GM18870 (cell line): ENCODE measurements around the gene P4HA1.
"Not testable (repeated sequence)": the region's sequence is repeated elsewhere in the genome, so short reads cannot be mapped to it uniquely, and the experiment has no call there.

Experiments
- ATAC-seq: cut with Tn5 transposase; IDR thresholded peaks from one replicate; pipeline ENCODE4 v1.9.1; 2021; ENCODE audit warnings: moderate library complexity; ENCODE audit not compliant: unreplicated experiment

P4HA1 gene

GRCh38 chr10:73096449-73097304, at the start of gene P4HA1:
P4HA1 (minus strand) TSS chr10:73096866; CDS start chr10:73074883, 21,983 bp downstream.
- ATAC-seq: peak; percentile 64

GRCh38 chr10:73141603-73142002, 44.9 kb upstream of the P4HA1 start:
- ATAC-seq: no peak

- ATAC-seq: no peak
Observed at GRCh38 chr10:73139251-73139650, 42.6 kb upstream of the P4HA1 start.

GRCh38 chr10:73136627-73137026, 40.0 kb upstream of the P4HA1 start:
- no peak for ATAC-seq

DNA sequence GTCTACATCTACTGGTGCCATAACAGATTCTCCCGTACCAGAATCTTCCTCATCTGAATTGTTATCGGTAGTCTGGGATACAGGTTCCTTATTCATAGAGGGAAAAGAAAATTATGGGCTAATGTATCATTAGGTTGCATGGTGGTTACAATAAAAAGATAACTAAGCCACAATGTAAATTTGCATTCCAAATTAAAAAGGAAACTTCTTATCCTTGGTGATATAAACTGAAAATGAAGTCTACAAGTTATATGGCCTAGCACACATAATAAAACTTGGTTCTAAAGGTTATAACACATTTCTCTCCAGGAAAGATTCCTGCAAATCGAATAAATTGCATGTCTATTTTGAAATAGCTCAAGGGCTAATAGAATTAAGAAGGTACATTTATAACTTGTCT, 38.1 kb upstream of the P4HA1 start:
- no peak for ATAC-seq

DNA sequence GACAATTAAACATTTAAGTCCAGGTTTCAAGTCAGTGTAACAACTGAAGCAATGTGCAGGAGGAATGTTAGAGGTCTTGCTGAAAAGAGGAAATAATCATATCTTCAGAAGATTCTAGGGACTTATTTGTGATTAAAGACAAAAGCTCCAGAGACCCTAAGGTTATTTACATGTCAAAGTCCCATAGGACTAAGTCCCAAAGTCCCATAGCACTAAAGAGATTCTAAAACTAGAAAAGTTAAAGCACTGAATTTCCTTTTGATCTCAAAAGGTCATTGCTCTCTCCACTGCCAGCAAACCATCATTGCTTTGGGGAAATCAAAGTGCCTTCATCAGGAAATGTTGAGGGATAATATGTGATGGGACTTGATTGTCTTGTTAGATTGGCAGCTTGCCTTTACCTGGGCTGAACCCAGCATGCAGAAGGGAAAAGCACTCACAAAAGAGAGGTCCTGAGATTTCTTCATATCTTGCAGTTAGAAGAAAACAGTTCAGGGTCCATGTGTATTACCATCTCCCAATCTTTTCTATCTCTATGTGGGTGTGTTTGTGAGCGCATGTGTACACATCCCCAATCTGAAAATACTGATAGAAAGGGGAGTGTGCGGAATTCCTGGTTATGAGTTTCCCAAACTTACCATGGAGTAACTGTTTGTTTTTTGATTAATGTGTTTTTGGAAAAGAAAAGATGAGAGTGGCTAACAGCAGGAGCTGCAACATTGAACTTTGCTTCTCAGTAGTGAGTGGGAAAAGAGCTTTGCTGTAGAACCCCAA, 35.4 kb upstream of the P4HA1 start:
- no peak for ATAC-seq

DNA sequence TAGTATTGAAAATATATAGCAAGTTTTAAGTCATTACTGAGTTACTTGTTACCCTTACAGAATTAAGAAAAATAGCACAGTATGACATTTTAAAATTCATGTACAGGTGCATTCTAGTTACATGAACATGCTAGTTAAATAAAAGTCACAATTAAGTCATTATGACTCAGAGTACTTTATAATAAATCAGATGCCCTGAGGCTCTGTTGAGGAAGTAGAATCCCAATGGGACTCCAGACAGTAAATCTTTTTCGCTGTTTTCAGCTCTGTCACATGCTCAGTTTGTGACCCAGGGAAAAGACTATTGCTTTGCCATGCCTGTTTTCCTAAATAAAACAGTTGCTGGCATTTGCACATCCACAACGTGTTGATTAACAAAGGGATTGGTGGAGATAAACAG, 34.6 kb upstream of the P4HA1 start:
- ATAC-seq: no peak

DNA sequence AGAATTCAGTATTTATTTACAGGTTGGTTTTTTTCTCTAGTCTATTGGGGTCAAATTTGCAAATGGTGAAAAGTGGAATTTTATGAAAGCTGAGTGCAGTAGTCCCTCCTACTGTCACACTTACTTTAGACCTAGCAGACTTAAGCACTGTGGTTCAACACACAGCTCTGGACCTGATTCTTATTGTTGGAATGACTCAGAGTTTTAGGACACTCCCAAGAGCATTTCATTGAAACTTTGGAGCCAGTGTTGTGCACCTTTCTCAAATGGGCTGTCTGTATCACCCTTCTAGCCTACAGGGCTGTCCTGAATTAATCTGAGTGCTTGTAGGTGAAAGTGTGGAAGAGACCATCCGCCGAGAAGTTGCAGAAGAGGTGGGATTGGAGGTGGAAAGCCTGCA, 29.7 kb upstream of the P4HA1 start:
- no peak for ATAC-seq

DNA sequence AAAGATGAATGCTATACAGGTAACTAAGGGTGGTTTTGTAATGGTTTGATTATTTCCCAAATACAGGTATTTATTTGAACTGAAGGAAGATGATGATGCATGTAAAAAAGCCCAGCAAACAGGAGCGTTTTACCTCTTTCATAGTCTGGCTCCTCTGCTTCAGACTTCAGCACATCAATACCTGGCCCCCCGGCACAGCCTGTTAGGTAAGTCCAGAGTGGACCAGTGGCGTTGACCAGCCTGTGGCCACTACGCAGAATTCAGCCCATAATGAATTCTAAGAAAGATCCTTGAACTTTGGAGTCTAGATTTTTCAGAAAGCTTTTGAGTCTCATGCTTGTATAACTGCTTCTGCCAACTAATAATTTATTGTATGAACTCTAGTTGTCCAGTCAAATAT, 23.3 kb upstream of the P4HA1 start:
- no peak for ATAC-seq

DNA sequence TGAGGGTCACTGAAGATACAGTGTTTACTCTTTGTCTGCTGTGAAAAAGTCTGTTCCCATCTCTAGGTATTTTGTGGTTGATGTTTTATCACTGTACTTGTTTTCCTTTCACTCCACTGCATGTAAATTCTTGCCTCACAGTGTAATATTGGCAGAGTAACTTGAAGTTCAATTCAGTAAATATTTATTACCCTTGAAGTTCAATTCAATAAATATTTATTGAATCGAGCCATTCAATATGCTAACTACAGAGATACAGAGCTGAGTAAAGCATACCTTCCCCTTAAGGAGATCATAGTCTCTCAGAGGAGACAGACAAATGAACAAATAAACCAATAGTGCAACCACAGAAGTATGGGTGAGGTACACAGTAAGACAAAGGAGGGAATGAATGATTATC, 22.8 kb upstream of the P4HA1 start:
- no peak for ATAC-seq

GRCh38 chr10:73117976-73118743, 21.5 kb upstream of the P4HA1 start:
- ATAC-seq: peak; percentile 56

GRCh38 chr10:73116017-73116416, 19.4 kb upstream of the P4HA1 start:
- no peak for ATAC-seq

- no peak for ATAC-seq
Observed at GRCh38 chr10:73113551-73113950, 16.9 kb upstream of the P4HA1 start.

GRCh38 chr10:73112032-73112431, 15.4 kb upstream of the P4HA1 start:
- ATAC-seq: not testable (repeated sequence)

DNA sequence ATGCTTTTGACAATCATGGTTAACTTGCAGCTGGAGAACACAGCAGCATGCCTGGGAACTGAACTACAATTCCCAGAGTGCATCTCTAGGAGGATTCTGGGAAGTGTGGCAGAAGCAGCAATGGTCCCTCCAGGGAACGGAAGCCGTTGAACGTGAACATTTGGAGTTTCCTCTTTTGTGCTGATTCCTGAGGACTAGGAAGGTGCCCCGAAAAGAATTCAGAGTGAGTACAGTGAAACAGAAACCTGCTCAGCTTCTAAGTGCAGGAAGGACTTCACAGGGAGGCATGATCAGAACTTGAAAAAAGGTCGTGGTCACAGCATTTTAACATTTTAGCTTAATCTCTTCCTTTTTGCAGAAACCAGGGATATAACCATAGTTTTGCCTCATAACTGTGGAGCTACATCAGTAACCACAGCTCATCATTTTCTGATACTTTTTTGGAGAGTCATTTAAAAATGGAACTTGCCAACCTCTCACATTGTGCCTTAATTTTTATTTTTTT, 13.7 kb upstream of the P4HA1 start, which contains the start of gene NUDT13:
Gene NUDT13 (plus strand): TSS at position 111 of the 505 bp plus-strand sequence. CDS start 3,911 bp downstream, outside the sequence.
- no peak for ATAC-seq

DNA sequence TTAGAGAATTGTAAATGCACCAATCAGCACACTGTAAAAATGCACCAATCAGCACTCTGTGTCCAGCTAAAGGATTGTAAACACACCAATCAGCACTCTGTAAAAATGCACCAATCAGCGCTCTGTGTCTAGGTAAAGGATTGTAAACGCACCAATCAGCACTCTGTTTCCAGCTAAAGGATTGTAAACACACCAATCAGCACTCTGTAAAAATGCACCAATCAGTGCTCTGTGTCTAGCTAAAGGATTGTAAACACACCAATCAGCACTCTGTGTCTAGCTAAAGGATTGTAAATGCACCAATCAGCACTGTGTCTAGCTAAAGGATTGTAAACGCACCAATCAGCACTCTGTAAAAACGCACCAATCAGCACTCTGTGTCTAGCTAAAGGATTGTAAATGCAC, 12.6 kb upstream of the P4HA1 start:
- not testable (repeated sequence) for ATAC-seq

GRCh38 chr10:73106301-73106700, 9.6 kb upstream of the P4HA1 start:
- ATAC-seq: no peak

- ATAC-seq: no peak
Observed at GRCh38 chr10:73099141-73099540, 2.5 kb upstream of the P4HA1 start.

DNA sequence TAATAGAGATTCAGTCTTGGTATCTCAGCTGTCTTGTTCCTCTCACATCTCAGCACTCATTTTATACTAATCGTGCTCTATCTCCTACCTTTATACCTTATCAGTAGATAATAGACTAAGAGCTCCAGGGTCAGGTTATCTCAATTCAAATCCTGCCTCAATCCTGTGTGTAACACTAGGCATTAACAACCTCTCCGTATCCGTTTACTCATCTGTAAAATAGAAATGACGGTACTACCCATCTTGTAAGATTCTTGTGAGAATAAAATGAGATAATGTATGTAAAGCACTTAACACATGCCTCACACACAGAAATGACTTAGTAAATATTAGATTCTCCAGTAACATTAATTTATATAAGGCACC, 622 bp upstream of the P4HA1 start:
- peak; percentile 5 for ATAC-seq

DNA sequence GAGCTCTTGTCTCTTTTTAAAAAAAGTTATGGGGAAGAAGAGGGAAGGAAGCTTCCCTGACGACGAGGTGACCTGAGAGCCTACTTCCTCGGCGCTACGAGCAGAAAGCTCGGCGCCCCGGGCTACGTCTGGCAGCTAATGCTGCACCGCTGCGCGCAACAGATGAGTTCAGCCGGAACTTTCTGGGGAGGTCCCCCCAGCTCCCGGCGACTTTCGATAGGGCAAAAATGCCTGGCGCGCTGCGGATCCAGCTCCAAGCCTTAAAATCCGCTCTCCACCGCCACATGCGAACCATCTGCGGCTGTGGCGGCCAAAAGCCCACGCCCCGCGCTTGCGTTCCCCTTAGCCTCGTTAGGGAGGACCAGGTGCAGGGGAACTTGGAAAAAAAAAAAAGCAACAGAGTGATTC, 621 bp downstream of the P4HA1 start:
- ATAC-seq: peak; percentile 25

DNA sequence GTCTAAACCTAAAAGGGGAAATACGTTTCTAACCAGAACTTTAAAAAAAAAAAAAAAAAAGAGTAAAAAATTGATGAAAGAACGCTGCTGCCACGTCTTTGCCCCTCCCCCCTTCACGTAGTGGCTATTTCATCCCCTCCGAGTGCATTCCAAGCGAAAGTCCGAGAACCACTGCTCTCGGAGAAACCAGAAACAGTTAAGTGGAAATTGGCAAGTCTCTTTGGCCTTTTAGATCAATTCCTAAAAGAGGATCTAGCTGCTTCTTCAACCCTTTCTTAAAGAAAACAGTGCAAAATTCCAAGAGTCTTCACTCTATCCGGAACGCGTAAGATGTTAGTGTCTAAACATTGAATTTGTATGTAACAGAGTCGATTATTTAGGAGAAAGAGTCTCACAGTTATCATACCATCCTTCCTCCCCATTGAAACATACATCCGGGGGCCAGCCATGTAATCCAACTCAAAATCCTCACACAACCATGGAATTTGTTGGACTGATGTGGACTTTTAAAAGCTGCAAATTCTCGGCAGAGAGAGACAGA, 1.1 kb downstream of the P4HA1 start:
- no peak for ATAC-seq
